Jurkat, Clone E6-1 (cell line): ENCODE results near the gene CAB39L.

Experiments
- DNase-seq: peaks from one replicate; pipeline ENCODE4 v3.0.0-alpha.2; 2011; ENCODE audit warnings: low read depth, low spot score
- H3K4me3 ChIP-seq: 2 replicates; pipeline ENCODE4 v1.5.1; 2011; ENCODE audit warnings: mild to moderate bottlenecking, low read length, control low read depth, moderate library complexity

The CAB39L gene

DNA sequence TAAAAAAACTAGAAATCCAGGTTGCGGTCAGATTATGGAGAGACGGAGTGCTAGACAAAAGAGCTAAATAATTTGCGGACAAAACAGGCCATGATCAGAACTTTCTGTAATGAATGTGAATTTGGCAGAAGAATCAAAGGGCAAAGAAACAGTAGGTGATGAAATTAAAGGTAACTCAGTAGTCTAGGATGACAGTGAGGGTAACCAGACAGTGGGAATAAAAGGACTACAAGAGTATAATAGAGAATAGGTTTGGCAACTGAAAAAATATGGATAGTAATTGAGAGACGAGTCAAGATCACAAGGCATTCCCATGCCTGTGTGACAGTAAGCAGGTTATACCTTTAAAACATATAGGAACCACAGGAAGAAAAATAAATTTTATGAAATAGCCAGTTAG lies 35.9 kb downstream of the CAB39L start:
- no peak overlapping the region for H3K4me3 ChIP-seq
- no peak for DNase-seq

DNA sequence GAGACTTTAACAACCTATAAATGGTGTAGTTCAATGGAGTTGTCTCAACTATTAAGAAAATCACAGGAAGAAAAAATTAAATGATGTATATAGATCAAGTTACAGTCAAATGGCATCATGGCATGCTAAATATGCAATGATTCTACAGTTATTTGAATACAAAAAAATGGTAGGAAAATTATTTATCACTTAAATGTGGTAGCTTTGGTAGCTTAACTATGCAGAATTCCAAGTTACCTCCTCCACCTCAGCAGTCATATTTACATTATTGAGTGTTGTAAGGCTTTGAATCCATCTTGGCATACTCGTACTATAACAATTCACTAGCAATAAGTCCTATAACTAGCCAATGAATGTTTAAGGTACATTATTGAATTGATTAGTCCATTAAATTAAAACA lies 36.8 kb downstream of the CAB39L start:
- no peak overlapping the region for H3K4me3 ChIP-seq
- no peak for DNase-seq

DNA sequence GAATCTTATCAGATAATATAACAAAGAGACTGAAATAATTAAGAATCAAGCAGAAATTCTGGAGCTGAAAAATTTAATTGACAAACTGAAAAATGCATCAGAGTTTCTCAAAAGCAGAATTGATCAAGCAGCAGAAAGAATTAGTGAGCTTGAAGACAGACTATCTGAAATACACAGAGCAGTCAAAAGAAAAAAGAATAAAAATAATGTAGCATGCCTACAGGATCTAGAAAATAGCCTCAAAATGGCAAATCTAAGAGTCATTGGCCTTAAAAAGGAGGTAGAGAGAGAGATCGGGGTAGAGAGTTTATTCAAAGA lies 39.2 kb downstream of the CAB39L start:
- H3K4me3 ChIP-seq, result no peak overlapping the region
- no peak for DNase-seq

DNA sequence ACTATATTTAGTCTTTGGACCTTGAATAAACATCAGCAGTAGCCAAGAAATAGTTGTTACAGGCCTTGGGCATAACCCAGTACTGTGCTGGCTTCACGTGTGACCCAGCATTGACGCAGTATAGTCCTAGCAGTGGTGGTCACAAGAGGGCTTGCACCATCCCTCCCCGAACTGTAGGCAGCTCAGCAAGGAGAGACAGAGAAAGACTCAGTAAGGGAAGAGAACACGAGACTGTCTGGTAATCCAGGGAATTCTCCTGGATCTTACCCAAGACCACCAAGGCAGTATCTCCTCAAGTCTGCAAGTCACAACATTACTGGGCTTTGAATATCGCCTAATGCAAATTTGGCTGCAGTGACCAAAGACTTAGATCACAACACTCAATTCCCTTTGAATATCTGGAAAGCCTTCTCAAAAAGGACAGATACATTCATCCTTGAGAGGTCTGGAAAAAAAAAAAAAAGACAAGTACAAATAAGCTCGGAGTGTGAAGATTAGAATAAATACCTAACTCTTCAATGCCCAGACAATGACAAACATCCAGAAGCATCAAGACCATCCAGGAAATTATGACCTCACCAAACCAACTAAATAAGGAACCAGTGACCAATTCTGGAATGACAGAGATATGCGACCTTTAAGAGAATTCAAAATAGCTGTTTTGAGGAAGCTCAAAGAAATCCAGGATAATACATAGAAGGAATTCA lies 39.7 kb downstream of the CAB39L start:
- H3K4me3 ChIP-seq, result no peak overlapping the region

DNA sequence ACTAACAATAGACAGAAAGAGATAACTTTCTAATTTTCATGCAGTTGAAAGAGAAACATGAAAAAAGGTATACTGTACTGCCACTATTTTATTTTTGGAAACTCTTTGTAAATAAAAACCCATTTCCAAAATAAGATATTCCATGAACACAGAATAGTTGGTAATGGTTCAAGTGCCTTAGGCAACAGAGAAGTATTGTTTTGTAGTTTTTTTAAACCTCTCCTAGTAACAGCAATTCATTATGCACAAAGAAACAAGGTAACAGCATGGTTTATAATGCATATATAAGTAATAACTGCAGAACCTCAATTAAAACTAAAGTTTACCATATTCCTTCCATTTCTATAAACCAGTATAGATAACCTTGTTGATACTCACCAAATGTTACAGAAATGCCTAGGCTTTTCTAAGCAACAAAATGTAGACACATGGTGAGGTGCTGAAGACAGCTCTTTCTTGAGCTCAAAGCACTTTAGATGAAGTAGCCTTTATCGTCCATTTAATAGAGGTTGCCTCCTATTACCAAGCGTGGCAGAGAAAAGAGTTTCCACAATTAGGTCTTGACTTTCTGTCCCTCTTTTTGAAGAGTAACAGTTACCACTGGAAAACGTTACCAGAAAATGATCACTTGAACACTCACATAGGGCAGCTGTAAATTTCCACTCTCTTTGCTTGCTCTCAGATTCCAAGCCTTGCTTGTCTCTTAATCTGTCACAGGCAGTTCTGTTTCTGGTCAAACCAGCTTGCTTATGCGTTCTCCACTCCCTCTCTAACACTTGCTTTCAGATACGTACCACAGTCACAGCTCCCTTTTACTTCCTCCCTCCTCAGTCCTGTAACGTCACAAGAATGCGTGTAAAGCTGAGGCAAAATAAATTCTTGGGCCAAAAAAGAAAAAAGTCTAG lies 42.9 kb downstream of the CAB39L start:
- H3K4me3 ChIP-seq, result no peak overlapping the region
- no peak for DNase-seq

More for the DNA sequence above, 39.7 kb downstream of the CAB39L start:
- no peak for DNase-seq

DNA sequence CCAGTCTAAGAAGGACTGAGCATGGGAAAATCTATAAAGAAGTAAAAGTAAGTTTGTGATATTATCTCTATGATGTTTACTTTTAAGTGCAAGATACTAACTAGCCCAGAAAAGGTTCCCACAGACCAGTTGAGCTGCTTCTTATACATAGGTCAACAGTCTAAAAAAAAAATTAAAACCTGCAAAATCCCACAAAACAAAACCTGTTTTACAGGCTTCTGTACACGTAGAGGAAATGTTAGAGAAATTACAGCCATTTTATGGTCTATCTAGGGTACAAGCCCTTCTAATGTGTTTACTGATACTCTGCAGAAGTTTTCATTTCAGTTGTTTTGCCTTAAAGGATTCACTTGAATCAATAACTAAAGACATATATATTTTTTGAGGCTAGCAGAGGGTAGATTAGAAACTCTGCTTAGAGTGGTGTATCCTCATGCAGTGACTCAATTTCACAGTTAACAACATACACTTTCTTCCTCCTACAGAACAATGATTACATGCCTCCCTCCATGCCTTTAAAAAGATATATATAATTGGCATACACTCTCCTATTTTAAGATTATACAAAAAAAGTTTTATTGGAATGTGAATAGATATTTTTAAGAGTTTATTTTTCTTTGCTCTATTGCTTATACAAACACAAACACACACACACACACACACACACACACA lies 43.9 kb downstream of the CAB39L start:
- DNase-seq, result no peak
- no peak overlapping the region for H3K4me3 ChIP-seq

DNA sequence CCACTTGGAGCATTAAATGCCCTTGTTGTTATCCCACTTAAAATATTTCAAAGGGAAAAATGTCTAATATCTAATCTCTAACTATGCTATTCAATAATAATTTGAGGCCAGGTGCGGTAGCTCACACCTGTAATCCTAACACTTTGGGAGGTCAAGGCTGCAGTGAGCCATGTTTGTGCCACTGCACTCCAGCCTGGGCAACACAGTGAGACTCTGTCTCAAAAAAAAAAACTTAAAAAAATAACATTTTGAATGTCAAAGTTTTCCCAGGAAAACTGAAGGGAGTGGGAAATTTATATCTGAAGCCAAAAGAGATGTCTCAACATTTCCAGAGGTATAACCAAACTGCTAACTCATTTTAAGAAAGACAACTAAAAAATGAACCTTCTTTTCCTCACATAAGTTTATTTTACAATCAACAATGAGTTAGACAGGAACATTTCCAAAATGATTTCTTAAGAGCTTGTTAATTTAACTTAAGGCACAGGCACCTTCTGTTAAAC lies 47.9 kb downstream of the CAB39L start:
- no peak overlapping the region for H3K4me3 ChIP-seq
- DNase-seq, result no peak

DNA sequence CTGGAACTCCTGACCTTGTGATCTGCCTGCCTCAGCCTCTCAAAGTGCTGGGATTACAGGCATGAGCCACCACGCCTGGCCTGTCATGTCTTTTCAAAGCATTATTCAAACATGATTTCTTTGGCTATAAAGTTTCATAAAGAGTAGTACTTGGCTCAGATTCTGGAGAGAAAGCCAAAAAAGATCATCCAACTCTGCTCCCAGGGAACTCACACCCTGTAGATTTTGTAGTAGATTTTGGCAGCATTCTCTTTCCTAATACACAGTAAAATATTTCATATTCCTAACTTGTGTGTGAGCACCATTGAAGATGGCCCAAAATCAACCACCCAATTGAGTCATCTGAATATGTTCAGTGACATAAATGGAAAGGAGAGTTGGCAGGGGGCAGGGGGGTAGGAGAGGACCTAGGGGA lies 48.4 kb downstream of the CAB39L start:
- no peak for DNase-seq
- no peak overlapping the region for H3K4me3 ChIP-seq

DNA sequence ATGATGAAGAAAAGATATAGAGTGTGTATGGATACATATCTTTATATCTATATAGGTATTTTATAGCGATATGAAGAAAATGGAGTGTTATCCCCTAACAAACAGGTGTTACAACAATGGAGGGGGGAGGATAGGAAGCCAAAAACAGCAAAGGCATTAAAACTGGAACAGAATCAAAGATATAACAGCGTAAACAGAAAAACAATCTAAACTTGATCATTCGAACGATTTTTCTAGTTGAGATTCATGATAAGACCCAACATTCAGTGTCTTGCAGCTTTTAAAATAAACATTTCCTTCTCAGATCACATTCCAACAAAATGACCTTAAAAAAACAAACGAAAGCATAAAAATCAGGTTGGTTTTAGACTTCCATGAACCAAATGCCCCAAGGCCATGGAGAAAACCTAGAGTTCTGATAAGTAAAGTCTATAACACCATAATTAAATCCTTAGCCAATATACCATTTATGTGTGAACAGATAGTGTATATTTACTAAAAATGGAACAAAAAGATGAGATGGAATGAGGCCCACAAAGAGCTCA lies 55.7 kb downstream of the CAB39L start:
- H3K4me3 ChIP-seq, result no peak overlapping the region
- DNase-seq, result no peak

DNA sequence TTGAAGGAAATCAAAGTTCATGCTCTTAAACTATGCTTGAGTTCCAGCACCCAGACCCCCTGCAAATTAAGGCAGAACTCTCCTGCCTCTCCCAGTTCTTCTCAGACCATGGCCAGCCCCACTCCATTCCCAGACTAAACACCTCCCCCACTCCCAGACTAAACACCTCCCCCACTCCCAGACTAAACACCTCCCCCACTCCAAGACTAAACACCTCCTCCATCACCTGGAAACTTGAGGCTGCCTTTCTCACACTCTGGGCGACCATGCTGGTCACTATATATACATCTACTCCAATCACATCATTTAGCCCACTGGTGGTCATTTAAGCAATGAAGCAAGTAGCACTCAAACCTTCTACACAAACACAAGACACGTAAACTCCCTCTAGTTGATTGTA lies 57.2 kb downstream of the CAB39L start:
- H3K4me3 ChIP-seq, result no peak overlapping the region
- DNase-seq, result no peak

DNA sequence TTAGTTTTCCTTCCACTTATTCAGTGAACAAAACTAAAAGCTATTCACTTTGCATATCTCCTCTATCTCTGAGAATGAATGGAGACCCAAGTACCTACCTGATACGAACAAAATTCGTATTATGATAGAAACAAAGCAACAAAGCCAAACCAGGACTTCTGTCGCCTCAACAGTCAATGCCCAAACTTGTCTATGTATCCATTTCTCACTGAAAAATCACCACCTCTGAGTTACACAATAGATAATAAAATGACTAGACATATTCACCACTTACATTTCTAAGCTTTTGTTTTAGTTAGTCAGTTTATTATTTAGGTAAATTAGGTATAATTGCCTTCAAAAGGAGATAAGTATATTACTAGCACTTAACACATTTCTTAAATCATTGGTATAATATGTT lies 67.7 kb downstream of the CAB39L start:
- no peak for DNase-seq

DNA sequence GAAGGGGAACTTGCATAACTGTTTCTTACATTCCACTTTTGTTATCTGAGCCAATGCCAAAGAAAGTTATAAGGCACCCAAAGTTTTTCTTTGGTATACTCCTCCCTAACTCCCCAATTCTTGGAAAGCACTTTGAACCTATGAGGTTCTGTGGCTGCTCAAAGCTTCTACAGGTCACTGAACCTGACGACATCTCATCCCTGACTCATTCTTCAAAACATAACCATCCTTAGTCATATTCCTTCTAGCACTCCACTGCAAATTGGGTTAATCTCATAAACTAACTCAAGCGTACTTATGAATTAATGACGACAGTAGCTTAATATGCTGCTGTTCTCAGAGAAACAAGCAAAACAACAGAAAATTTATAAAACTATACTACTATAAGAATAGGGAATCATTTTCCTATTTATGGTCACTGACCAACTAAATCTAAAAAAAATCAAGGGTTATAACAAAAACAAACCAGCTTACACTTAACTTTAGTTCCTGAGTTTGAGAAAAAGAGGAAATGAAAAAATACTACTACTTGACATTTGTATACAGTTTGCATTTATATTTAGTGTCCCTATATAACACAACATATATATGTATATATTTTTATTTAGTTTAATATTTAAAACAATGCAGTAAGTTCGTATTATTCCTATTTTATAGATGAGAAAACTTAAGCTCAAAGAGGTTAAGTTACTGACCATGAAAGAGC lies 69.1 kb downstream of the CAB39L start:
- no peak overlapping the region for H3K4me3 ChIP-seq
- no peak for DNase-seq

More for the DNA sequence above, 67.7 kb downstream of the CAB39L start:
- no peak overlapping the region for H3K4me3 ChIP-seq

DNA sequence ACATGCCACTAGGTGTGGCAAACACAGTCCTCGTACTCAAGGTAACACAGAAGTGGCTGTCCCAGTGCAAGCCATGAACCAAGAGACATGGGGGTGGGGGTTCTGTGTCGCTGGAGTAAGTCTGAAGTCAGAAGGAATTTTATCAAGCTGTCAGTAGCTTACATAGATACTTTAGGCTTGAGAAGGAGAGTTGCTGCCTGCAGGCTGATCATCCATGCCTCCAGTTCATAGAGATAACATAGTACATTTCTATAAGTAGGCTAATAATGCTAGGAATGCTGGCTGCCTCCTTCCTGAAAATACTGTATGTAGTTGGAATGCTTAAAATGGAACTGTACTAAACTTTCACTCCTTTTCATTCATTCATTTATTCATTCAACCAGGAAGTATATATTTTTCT lies 70.1 kb downstream of the CAB39L start:
- no peak for DNase-seq
- no peak overlapping the region for H3K4me3 ChIP-seq

DNA sequence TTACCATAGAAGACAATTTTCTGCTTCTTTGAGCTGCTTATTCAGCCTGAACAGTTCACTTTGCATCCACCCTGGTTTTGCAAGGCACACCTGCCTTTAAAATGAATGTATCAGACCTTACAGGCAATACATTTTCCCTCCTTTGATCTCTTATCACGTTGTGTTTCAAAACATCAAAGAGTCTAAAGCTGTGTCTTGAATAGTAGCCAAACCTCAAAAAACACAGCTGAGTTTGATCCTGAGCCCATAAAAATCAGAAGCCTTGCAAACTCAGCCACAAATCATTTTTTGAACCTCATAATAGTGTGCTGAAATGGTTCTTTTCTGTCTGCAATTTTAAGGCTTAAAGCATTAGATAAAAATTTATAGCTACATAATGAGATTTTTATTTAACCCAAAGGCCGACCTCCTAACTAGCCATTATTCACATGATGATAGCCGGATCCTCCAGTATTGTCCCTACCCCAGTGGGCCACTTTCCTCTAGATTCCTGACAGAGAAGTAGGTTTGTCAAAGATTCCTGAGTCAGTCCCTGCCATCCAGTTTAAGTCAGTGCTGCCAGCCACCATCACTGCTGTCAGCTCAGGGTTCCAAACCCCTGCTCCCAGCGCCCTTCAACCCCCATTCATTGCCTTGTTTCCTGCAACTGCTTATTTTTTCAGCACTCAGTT lies 71.8 kb downstream of the CAB39L start:
- no peak overlapping the region for H3K4me3 ChIP-seq
- peak; percentile 97 for DNase-seq

DNA sequence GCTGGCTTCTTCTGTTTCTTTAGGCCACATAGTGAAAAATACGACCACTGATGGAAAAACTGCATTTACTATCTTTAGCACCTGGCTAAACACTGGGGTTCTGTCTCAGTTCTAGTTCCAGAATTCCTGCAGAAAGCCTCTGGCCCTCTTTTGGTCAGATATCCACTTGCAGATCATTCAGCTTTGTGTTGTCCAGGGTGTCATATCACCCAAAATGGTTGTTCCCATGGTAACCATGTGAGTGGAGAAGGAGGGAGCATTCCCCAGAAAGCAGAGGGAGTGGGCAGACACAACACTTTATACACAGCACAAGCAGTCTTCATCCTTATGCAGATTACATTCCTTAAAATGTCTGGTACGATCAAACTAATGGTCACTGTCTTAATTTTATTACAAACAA lies 73.5 kb downstream of the CAB39L start:
- no peak for DNase-seq
- no peak overlapping the region for H3K4me3 ChIP-seq

DNA sequence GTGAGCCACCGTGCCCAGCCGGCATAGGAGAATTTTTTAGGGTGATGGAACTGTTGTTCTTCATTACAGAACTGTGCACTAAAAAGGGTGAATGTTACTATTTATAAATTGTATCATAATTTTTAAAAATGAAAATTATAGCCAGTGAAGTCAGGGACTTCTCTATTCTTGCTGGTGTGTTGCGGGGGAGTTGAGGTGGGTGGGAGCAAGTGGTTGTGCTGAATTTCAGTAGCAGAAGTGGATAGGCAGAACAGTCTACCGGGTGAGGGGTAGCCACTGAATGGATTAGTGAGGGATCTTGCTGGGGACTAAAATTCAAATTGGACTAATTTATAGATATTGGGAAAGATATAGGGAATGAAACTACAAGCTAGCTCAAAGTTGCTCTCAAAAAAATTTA lies 74.0 kb downstream of the CAB39L start:
- no peak for DNase-seq

DNA sequence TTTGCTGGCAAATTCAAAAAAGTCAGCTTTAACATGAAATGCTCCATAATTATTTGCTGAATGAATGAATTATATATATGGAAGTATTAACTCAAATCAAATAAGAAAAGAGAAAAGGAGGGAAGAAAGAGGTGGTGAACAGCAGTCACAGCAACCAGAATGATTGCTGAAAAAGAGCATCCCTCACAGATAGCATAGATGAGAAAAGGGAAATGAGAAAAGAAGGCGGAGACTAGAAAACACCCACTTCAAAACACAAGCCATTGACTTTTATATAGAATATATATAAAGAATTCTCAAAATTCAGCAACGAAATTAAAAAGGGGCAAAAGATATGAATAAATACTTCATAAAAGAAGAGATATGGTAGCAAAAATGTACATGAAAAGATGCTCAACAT lies 75.2 kb downstream of the CAB39L start:
- DNase-seq, result no peak
- H3K4me3 ChIP-seq, result no peak overlapping the region

More for the DNA sequence above, 74.0 kb downstream of the CAB39L start:
- H3K4me3 ChIP-seq, result no peak overlapping the region

DNA sequence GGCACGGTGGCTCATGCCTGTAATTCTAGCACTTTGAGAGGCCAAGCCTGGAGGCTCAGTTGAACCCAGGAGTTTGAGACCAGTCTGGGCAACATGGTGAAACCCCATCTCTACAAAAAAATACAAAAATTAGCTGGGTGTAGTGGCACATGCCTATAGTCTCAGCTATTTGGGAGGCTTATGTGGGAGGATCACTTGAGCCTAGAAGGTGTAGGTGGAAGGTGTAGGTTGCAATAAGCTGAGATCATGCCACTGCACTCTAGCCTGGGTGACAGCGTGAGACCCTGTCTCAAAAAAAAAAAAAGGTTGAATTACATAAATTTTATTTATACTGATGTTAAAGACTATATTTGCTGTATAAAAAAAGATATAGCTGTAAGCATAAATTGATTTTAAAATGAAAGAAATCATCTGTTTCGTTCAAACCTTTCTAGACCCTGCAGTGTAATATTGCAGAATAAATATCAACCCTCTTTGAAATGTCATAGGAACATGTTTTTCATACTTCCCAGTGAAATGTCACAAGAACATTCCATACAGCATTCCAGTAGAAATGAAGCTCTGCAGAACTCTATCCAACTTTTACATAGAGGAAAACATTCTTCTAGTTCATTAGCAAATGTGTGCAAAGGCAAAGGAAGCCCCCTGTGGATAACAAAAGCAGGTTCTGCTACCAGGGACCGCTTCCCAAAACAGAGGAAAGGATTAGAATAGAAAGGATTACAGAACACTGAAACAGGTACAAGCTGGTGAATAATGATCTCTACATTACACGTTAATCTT lies 76.0 kb downstream of the CAB39L start:
- no peak overlapping the region for H3K4me3 ChIP-seq
- no peak for DNase-seq
